Peyer's patch (tissue), 4 donors: ENCODE results near the gene IDI1.
"Not testable (repeated sequence)": the region's sequence is repeated elsewhere in the genome, so short reads cannot be mapped to it uniquely, and the experiment has no call there.

ENCODE experiments used
- CTCF ChIP-seq, 6 experiments: fragments of 450-650 bp in 4 of 6; fragments of 200-600 bp in 2 of 6; sonication (generic) in 1 of 6; IDR thresholded peaks; one replicate each; pipeline ENCODE4 v1.5.1; 2017 to 2019; ENCODE audit warnings: antibody characterized with exemption in 6 of 6, mild to moderate bottlenecking in 3 of 6, moderate library complexity in 1 of 6
- POLR2A ChIP-seq, 2 donors: fragments of 450-650 bp; IDR thresholded peaks; one replicate each; pipeline ENCODE4 v1.5.1; 2017; ENCODE audit warnings: antibody characterized with exemption in 2 of 2, mild to moderate bottlenecking in 2 of 2, moderate library complexity in 2 of 2

DNA sequence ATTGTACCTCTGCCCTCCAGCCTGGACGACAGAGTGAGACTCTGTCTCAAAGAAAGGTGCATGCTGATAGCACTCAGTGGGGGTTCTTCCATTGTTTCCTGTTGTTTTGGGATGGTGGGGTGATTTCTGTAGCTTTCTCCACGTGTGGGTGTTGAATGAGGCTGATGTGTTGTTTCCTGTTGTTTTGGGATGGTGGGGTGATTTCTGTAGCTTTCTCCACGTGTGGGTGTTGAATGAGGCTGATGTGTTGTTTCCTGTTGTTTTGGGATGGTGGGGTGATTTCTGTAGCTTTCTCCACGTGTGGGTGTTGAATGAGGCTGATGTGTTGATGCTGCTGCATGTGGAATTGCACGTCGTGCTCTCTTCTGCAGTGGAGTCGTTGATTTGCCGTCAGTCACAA lies 39.0 kb downstream of the IDI1 start:
- TF ChIP-seq POLR2A, CTCF (IDR thresholded peaks at IDR 0.05): not testable (repeated sequence)
